Neuron (in vitro differentiated cells): ENCODE data around the gene SDF4.

Source experiments
- H2AFZ ChIP-seq: one replicate; pipeline ENCODE4 v1.6.1; 2013; ENCODE audit warnings: low read depth, mild to moderate bottlenecking, inconsistent platforms, low read length, moderate library complexity
- H3K27me3 ChIP-seq: one replicate; pipeline ENCODE4 v1.6.1; 2013; ENCODE audit warnings: low read length; ENCODE audit not compliant: insufficient read depth
- H3K36me3 ChIP-seq: one replicate; pipeline ENCODE4 v1.6.1; 2013; ENCODE audit warnings: low read length; ENCODE audit not compliant: insufficient read depth
- H3K4me1 ChIP-seq: one replicate; pipeline ENCODE4 v1.6.1; 2013; ENCODE audit warnings: low read length; ENCODE audit not compliant: insufficient read depth
- H3K4me3 ChIP-seq: 2 replicates; pipeline ENCODE4 v1.5.1; 2013; ENCODE audit warnings: mild to moderate bottlenecking, low read length, moderate library complexity
- H3K9me3 ChIP-seq: one replicate; pipeline ENCODE4 v1.6.1; 2013; ENCODE audit warnings: low read length

SDF4 gene, protein sequence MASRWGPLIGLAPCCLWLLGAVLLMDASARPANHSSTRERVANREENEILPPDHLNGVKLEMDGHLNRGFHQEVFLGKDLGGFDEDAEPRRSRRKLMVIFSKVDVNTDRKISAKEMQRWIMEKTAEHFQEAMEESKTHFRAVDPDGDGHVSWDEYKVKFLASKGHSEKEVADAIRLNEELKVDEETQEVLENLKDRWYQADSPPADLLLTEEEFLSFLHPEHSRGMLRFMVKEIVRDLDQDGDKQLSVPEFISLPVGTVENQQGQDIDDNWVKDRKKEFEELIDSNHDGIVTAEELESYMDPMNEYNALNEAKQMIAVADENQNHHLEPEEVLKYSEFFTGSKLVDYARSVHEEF

DNA sequence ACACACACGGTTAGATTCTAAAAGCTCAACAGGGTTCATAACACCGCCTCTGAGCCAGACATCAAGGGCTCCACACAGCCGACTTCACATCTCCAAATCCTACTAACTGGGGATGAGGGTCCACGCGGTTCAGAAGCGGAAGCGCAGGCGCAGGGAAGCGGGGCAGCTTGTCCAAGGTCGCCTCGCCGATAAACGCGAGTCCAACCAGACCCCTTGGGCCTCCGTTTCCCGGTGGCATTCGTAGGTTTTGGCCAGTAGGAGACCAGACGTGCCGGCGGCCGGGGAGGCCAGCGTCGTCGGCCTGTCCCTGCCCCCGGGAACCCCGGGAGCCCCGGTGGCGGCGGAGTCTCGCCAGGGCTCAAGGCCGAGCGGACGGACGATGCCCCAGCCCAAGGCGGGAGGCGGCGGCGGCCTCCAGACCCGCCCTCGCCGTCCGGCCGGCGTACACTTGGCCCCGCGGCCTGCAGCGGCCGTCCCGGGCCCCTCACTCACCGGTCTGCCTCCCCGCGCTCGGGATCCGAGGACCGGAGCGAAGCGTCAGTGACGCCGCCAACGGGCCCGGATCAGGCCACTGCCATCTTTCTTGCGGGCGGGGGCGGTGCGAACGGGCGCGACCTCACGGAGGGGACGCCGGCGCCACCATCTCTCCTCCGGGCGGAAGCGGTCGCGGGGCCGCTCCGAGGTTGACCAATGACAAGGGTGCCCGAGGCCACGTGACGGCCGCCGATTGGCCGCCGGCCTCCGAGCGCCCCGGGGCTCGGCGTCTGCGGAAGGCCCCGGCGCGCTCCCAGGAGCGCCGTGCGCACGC is at the start of gene SDF4:
Gene SDF4 (minus strand): TSS at position 602 of the 808 bp plus-strand sequence. CDS start 3,229 bp downstream, outside the sequence.
- Histone ChIP-seq H3K4me1 (peaks cover 19% of the 10 kb centered on the region), H3K4me3 (peak within 1 kb of the TSS; percentile 89), H2AFZ (peak within 1 kb of the TSS; percentile 55), H3K9me3 (peaks cover 2% of the 10 kb centered on the region), H3K36me3 (peaks cover 24% of the 10 kb centered on the region), H3K27me3 (no peaks in the 10 kb centered on the region)

DNA sequence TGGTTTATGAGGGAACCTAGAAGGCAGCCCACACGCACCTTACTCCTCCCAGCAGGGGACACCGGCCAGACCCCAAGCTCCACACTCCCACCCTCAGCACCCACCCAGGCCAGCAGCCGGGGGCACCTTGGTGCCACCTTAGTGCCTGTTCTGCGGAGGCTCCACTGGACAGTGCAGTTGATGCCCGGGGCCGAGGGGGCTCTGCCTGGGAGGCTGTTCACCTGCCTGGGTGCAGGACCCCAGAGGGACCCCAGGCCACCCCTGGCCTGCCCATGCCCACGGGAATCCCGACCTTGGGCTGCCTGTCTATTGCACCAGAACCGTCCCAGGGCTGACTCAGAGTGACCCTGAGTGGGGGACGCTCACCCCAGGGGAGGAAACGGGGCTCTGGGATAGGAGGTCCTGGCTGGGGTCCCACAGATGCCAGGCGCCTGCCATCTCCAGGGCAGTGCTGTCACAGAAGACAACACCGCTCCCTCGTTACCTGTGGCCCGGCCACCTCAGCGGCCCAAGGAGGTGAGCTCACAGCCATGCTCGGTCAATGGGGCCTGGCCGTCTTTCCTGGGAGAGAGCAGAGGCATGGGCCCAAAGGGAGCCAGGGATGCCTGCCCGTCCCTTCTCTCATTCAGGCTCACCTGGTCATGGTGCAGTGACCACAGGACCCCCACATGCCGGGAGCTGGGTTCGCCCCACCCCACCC is 49.1 kb upstream of the SDF4 start:
- no peaks in the 10 kb centered on the region for H3K4me1 ChIP-seq
- no peaks in the 10 kb centered on the region for H3K27me3 ChIP-seq
- no peaks in the 10 kb centered on the region for H3K36me3 ChIP-seq
- H2AFZ ChIP-seq: no peak overlapping the region
- H3K4me3 ChIP-seq: no peak overlapping the region
- H3K9me3 ChIP-seq: no peaks in the 10 kb centered on the region

DNA sequence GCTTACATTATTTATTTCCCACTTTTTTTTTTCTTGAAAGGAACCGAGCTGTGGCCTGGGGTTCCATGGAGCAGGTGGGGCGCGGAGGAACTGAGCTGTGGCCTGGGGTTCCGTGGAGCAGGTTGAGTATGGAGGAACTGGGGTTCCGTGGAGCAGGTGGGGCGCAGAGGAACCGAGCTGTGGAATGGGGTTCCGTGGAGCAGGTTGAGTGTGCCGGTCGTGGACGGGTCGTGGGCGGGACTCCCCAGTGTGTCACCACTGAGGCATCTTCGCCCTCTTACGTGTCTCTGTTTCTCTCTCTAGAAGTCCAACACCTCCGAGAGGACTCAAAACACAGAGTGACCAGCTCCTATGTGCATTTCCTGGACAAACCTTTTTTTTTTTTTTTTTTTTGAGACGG is 47.2 kb upstream of the SDF4 start:
- Histone ChIP-seq H3K27me3 (no peaks in the 10 kb centered on the region), H2AFZ (no peak overlapping the region), H3K4me1 (peaks cover 7% of the 10 kb centered on the region), H3K4me3 (no peak overlapping the region), H3K9me3 (no peaks in the 10 kb centered on the region), H3K36me3 (no peaks in the 10 kb centered on the region)

- Histone ChIP-seq H3K36me3 (no peaks in the 10 kb centered on the region), H3K4me1 (peaks cover 7% of the 10 kb centered on the region), H3K9me3 (no peaks in the 10 kb centered on the region), H2AFZ (no peak overlapping the region), H3K27me3 (no peaks in the 10 kb centered on the region), H3K4me3 (no peak overlapping the region)
Measured at GRCh38 chr1:1278620-1279019, 46.8 kb upstream of the SDF4 start.

DNA sequence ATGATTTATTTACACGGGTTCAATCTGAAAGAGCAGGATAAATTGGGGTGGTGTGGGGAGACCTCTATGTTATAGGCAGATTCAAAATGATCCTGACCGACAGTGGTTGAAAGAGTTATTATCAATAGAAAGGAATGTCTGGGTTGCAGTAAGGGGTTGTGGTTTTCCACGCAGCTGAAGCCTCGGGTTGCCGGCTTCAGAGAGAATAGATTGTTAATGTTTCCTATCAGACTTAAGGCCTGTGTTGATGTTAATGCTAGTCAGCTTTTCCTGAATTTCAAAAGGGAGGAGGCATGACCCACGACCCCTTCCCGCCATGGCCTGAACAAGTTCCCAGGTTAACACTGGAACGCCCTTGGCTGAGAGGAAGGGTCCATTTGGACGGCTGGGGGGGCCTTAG is 44.0 kb upstream of the SDF4 start:
- Histone ChIP-seq H3K27me3 (no peaks in the 10 kb centered on the region), H3K36me3 (peaks cover 7% of the 10 kb centered on the region), H3K4me1 (peaks cover 28% of the 10 kb centered on the region), H2AFZ (no peak overlapping the region), H3K4me3 (no peak overlapping the region), H3K9me3 (no peaks in the 10 kb centered on the region)

DNA sequence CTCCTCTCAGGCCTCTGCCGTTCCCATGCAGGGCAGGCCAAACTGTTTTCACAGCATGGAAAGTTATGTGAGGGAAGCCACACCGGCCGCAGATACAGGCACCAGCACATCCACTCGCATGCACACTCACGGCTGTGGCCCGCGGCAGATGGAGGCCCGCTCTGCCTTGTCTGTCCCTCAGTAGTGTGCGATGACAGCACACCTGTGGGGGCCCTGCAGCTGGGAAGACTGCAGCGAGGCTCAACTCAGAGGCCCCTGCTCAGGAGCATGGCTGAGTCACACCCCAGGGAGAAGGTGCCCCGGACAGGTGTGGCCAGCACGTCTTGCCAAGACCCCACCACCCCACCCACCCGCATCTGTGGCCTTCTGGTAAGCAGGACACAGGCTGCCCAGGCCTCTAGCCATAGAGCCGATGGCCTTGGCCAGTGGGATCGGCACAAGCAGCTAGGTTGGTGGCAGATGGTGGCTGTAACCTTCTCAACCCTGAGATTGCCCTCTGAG is 43.2 kb upstream of the SDF4 start:
- Histone ChIP-seq H3K4me1 (peaks cover 29% of the 10 kb centered on the region), H3K4me3 (peak overlapping the region; percentile 54), H3K36me3 (peaks cover 10% of the 10 kb centered on the region), H3K27me3 (no peaks in the 10 kb centered on the region), H2AFZ (no peak overlapping the region), H3K9me3 (no peaks in the 10 kb centered on the region)

DNA sequence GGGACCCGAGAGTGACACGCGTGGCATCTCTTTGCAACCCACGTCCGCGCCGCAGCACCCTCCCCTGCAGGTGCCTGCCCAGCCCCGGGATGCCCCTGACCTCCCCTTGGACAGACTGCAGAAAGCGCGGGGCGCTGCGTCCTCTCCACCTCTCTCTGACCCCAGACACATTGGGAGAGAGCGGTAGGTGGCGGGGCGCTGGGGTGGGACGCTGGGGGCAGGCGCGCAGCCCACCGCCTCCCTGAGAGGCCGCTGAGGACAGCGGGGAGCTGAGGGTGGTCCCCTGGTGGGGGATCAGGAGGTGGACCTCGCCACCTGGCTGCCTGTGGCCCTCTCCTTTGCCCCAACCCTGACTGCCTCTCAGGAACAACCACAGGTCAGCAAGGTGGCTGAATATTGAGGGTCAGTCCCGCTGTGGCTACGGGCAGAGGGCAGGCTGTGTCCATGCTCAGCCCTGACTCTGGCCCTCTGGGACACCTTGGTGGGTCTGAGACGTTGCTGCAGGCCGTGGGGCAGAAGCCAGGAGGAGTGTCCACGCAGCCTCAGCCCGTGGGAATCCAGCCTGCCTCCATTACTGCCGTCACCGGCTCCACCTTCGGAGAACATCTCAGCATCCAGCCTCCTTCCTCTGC is 42.6 kb upstream of the SDF4 start:
- Histone ChIP-seq H3K4me3 (peak overlapping the region; percentile 54), H3K4me1 (peaks cover 29% of the 10 kb centered on the region), H3K27me3 (no peaks in the 10 kb centered on the region), H3K9me3 (no peaks in the 10 kb centered on the region), H3K36me3 (peaks cover 10% of the 10 kb centered on the region), H2AFZ (peak overlapping the region; percentile 33)

GRCh38 chr1:1273512-1274298 is 41.9 kb upstream of the SDF4 start, which contains the start of gene UBE2J2:
Gene UBE2J2, minus strand, starts transcription at chr1:1273854. Its CDS starts 5,862 bp downstream, at chr1:1267992.
- no peaks in the 10 kb centered on the region for H3K9me3 ChIP-seq
- H3K4me1 ChIP-seq: peaks cover 29% of the 10 kb centered on the region
- peak within 1 kb of the TSS; percentile 43 for H2AFZ ChIP-seq
- H3K27me3 ChIP-seq: no peaks in the 10 kb centered on the region
- peaks cover 10% of the 10 kb centered on the region for H3K36me3 ChIP-seq
- H3K4me3 ChIP-seq: peak within 1 kb of the TSS; percentile 97

- Histone ChIP-seq H3K36me3 (peaks cover 10% of the 10 kb centered on the region), H3K4me3 (peak overlapping the region; percentile 97), H3K9me3 (no peaks in the 10 kb centered on the region), H2AFZ (peak overlapping the region; percentile 43), H3K4me1 (peaks cover 29% of the 10 kb centered on the region), H3K27me3 (no peaks in the 10 kb centered on the region)
Measured at GRCh38 chr1:1273209-1273511, 41.4 kb upstream of the SDF4 start.

- Histone ChIP-seq H3K4me3 (peak overlapping the region; percentile 97), H3K4me1 (peaks cover 29% of the 10 kb centered on the region), H3K36me3 (peaks cover 14% of the 10 kb centered on the region), H2AFZ (no peak overlapping the region), H3K27me3 (no peaks in the 10 kb centered on the region), H3K9me3 (no peaks in the 10 kb centered on the region)
Measured at GRCh38 chr1:1272341-1273208, 40.8 kb upstream of the SDF4 start.

DNA sequence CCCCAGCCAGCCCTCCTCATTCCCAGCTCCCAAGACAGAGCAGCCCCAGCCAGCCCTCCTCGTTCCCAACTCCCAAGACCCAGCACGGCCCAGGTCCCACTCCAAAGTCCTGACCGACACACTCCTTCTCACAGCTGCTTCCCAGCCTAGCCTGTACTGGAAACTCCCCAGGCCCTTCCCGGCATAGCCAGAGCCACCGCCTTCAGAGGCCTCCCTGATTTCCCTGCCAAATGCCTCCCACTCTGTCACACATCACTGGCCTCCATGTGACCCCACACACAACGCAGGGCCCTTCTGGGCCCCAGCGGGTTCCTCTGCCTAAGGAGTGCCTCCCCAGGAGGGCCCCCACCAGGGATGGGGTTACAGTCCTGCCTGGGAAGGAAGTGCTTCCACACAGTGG is 39.0 kb upstream of the SDF4 start:
- Histone ChIP-seq H3K36me3 (peaks cover 25% of the 10 kb centered on the region), H3K4me3 (no peak overlapping the region), H3K4me1 (peaks cover 29% of the 10 kb centered on the region), H3K9me3 (no peaks in the 10 kb centered on the region), H3K27me3 (no peaks in the 10 kb centered on the region), H2AFZ (no peak overlapping the region)
